Omental fat pad (tissue), 4 donors: ENCODE measurements around the gene EN1. TPM values are rescaled to one million over a fixed set of nuclear protein-coding genes. Genes with fewer than 3 reads are reported as not detected.

ENCODE experiments used
- ATAC-seq: fragments of 150-250 bp; one replicate; pipeline ENCODE4 v1.9.1; 2016; ENCODE audit warnings: mild to moderate bottlenecking, moderate library complexity; ENCODE audit not compliant: low FRiP score
- DNase-seq: peaks from one replicate; pipeline ENCODE4 v3.0.0-alpha.2; 2019; ENCODE audit warnings: low spot score
- total RNA-seq, 4 donors: library from RNA; depleted of rRNA; stranded (reverse); fragments of >200 nt; gene quantifications; one replicate each; pipeline ENCODE4 v1.1.0, GENCODE V29; 2016
- TF ChIP-seq, protein P1 (sequence below), 3 donors: fragments of 450-650 bp; IDR thresholded peaks; one replicate each; pipeline ENCODE4 v1.5.1; 2016 to 2017; ENCODE audit warnings: antibody characterized with exemption in 3 of 3, mild to moderate bottlenecking in 3 of 3, moderate library complexity in 2 of 3

The EN1 gene
- total RNA-seq, 4 donors from 2014 or later = 0.28 to 1.9 (median 0.61) TPM

DNA sequence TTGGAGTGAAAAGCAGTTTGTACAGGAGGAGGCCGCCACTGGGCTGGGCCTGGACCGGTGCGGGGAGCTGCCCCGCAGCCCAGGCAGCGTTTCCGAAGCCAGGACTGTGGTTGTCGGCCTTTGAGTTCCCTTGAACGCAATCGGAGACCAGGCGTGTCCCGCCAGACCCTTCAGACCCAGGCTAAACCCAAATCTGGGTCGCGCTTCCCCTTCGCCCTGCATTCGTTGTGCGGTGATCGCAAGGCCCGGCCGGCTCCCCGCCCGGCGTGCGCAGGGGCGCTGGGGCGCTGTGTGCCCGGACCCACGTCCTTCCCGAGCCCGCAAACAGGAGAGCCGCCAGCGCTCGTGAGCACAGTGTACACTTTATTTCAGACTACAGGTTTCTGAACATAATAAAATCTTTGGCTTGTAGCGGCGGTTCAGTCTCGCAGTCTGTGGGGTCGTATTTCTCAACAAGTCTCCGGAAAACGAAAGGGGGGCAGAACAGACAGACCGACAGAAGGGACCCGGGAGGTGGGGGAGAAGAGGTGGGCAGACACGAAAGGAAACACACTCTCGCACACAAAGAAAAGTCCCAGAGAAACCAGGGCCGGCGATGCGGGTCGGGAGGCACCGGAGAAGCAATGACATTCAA lies 5.5 kb downstream of the EN1 start:
- TF ChIP-seq, protein P1, sequence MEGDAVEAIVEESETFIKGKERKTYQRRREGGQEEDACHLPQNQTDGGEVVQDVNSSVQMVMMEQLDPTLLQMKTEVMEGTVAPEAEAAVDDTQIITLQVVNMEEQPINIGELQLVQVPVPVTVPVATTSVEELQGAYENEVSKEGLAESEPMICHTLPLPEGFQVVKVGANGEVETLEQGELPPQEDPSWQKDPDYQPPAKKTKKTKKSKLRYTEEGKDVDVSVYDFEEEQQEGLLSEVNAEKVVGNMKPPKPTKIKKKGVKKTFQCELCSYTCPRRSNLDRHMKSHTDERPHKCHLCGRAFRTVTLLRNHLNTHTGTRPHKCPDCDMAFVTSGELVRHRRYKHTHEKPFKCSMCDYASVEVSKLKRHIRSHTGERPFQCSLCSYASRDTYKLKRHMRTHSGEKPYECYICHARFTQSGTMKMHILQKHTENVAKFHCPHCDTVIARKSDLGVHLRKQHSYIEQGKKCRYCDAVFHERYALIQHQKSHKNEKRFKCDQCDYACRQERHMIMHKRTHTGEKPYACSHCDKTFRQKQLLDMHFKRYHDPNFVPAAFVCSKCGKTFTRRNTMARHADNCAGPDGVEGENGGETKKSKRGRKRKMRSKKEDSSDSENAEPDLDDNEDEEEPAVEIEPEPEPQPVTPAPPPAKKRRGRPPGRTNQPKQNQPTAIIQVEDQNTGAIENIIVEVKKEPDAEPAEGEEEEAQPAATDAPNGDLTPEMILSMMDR (IDR thresholded peaks at IDR 0.05) = no peak
- DNase-seq (no peak), ATAC-seq (no peak)

DNA sequence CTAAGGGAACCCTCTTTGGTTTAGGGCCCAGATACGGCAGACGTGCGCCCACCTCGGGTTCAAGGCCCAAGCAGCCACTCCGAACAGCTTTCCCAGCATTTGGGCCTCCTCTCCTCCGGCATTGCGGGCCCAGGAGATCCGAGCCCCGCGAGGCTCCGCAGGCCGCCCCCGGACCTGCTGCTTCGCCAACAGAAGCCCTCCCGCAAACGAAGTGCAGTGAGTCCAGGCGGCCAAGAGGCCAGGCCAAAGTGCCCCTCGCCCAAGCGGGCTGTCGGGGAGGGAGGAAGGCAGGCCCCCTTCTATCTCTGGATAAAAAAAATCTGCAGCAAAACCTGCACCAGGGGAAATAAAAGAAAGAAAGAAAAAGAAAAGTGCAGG lies 6.0 kb downstream of the EN1 start:
- DNase-seq = no peak
- TF ChIP-seq, protein P1 (IDR thresholded peaks at IDR 0.05) = no peak
- no peak for ATAC-seq

DNA sequence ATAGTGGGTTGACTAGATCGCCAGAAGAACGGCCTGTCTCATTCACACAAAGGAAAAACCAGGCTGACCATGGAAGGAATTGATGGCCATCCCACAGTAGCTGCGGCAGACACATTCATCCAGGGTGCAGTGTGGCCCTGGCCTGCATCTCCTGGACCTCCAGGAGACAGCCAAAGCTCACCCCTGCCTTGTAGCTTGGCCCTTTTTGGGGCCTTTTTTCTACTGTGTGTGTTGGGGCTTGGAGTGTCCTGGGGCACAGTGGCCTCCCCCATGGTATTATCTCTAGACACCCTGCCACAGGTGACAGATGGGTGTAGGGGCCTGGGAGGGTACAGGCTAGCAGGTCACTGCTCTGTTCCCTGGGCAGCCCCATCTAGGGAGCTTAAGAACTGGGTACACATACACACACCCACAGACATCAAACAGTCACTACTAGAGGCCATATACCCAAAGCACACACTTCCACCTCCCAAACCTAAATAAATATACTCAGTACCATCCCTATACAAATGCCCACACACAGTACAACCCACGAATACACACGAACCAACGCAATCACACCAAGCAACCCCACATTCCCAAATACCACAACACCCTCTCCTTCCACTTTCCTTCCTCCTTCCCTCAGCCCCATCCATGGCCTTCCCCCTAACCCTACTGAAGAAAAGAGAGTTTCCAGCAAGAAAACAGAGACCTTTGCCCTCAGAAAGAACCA lies 8.6 kb downstream of the EN1 start:
- DNase-seq (no peak), ATAC-seq (no peak)
- TF ChIP-seq, protein P1 (IDR thresholded peaks at IDR 0.05) = no peak

DNA sequence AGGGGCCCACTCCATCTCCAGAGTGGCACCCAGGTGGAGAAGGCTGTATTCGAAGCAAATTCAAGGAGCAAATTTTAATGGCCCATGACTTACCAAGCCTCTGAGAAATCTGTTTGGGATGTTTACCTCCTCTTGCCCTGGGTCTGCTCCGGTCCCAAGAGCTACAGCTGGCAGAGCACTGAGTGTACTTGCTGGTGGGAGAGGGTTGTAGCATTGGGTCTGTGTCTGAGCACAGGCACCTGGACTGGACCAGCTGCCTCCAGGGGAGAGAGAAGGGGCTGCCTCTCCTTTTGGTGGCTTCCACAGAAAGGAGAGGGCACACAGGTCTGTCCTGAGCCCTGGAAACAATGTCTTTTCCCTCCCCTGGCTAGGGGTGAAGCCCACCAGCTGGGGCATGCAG lies 9.8 kb downstream of the EN1 start:
- no peak for DNase-seq
- TF ChIP-seq, protein P1 (IDR thresholded peaks at IDR 0.05) = no peak
- ATAC-seq = no peak

DNA sequence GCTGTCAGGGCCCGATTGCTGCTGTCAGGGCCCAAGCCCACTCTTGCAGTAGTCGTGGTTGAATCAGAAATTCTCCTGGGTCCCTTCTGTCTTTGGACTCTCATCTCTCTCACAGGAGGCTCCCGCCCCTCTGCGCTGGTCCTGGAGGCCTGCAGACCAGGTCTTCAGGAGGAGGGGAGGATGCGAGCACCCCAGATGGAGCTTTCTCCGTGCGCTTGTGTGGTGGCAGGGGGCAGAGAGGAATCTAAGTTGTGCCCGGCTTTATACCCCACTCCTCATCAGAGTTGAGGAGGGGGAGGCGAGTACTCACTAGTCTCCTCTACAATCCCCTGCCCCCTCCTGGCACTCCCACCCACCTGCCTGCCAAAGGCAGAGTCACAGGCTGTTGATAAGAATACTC lies 10.4 kb downstream of the EN1 start:
- TF ChIP-seq, protein P1 (IDR thresholded peaks at IDR 0.05) = no peak
- DNase-seq (no peak), ATAC-seq (no peak)

DNA sequence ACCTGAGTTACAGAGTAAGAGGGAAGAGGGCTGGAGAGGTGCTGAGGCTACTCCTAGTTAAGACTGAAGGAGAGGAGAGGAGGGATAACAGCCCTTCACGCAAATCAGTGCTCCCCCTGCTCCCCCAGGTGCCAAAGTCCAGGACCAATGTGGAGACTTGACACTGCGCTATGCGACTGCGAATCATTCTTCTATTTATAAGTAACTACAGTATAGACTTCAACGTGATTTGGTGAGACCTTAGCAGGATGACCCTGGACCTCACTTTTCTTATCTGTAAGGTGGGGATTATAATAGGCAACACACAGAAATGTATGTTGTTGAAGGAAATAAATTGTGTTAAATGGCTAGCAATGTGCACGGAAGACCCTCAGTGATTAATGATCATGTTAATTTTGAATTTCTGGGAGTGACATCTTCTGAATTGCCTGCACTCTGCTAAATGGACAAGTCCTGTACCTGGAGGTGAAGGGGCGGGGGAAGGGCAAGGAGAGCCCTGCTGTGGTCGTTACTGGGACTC lies 11.0 kb downstream of the EN1 start:
- DNase-seq (no peak), ATAC-seq (no peak)
- TF ChIP-seq, protein P1 (IDR thresholded peaks at IDR 0.05) = no peak
